Stimulated activated CD4-positive, alpha-beta T cell treated with anti-CD3 and anti-CD28 coated beads, TNF-alpha, amount 100 ng/mL, for 1 hour (primary cell): Measurements from ENCODE around the gene RSPH1.

ENCODE experiments used
- DNase-seq, 3 donors: peaks; one replicate each; pipeline ENCODE4 v3.0.0-alpha.2; 2020; ENCODE audit warnings: low read depth in 3 of 3, low spot score in 1 of 3

Gene RSPH1

GRCh38 chr21:42532466-42533181 lies 36.6 kb upstream of the RSPH1 start:
- no peak for DNase-seq

GRCh38 chr21:42531771-42532170 lies 35.7 kb upstream of the RSPH1 start:
- DNase-seq = no peak

- DNase-seq = no peak
Observed at GRCh38 chr21:42530167-42530518, 34.1 kb upstream of the RSPH1 start.

GRCh38 chr21:42527489-42528158 lies 31.6 kb upstream of the RSPH1 start:
- peak in 1 of 3 donors; percentile 8 for DNase-seq

GRCh38 chr21:42527127-42527488 lies 31.1 kb upstream of the RSPH1 start:
- no peak for DNase-seq

- DNase-seq = no peak
Observed at GRCh38 chr21:42526379-42526727, 30.3 kb upstream of the RSPH1 start.

GRCh38 chr21:42525676-42526378 lies 29.8 kb upstream of the RSPH1 start:
- DNase-seq = no peak

- no peak for DNase-seq
Observed at GRCh38 chr21:42525029-42525581, 29.1 kb upstream of the RSPH1 start.

- DNase-seq = no peak
Observed at GRCh38 chr21:42524341-42525028, 28.5 kb upstream of the RSPH1 start.

GRCh38 chr21:42523941-42524340 lies 27.9 kb upstream of the RSPH1 start:
- no peak for DNase-seq

- no peak for DNase-seq
Observed at GRCh38 chr21:42523211-42523610, 27.2 kb upstream of the RSPH1 start.

GRCh38 chr21:42522771-42523170 lies 26.7 kb upstream of the RSPH1 start:
- DNase-seq = no peak

GRCh38 chr21:42522271-42522670 lies 26.2 kb upstream of the RSPH1 start:
- no peak for DNase-seq

- no peak for DNase-seq
Observed at GRCh38 chr21:42521805-42522204, 25.8 kb upstream of the RSPH1 start.

GRCh38 chr21:42521384-42521783 lies 25.4 kb upstream of the RSPH1 start:
- no peak for DNase-seq

- DNase-seq = no peak
Observed at GRCh38 chr21:42520628-42521253, 24.7 kb upstream of the RSPH1 start.

- DNase-seq = no peak
Observed at GRCh38 chr21:42518626-42519025, 22.6 kb upstream of the RSPH1 start.

GRCh38 chr21:42518215-42518614 lies 22.2 kb upstream of the RSPH1 start:
- DNase-seq = no peak

GRCh38 chr21:42515708-42516502 lies 19.9 kb upstream of the RSPH1 start:
- DNase-seq = no peak

- no peak for DNase-seq
Observed at GRCh38 chr21:42514883-42515228, 18.8 kb upstream of the RSPH1 start.
